Fibroblast of skin of left quadriceps (primary cell): Measurements from ENCODE around the gene CACNG4.

Experiments used
- DNase-seq, 2 experiments: peaks; one replicate each; pipeline ENCODE4 v3.0.0-alpha.2; 2013; ENCODE audit warnings: low read depth in 2 of 2

Gene CACNG4

GRCh38 chr17:66985338-66986237, 21.1 kb downstream of the CACNG4 start:
- no peak for DNase-seq

- DNase-seq, result no peak
These were observed 22.2 kb downstream of the CACNG4 start for GRCh38 chr17:66986659-66987058.

DNA sequence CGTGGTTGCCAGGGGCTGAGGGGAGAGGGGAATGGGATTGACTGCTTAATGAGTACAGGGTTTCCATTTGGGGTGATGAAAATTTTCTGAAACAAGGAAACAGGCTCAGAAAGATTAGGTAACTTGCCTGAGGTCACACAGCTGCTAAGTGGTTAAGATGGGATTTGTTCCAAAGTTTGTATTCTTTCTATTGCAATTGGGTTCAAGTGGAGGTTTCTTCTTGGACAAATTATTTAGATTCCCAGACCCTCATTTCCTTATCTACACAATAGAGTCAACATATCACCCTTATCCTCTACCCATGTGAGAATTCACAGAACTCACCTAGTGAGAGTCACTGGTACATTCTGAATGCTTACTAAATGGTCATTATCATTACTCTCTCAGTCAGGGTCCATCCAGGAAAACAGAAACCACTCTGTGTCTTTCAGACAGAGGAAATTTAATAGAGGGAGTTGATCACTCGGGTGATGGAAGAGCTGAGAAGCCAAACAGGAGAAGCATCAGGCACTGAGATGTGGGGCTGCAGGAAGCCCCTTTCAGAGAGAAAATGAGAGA, 22.6 kb downstream of the CACNG4 start:
- no peak for DNase-seq

DNA sequence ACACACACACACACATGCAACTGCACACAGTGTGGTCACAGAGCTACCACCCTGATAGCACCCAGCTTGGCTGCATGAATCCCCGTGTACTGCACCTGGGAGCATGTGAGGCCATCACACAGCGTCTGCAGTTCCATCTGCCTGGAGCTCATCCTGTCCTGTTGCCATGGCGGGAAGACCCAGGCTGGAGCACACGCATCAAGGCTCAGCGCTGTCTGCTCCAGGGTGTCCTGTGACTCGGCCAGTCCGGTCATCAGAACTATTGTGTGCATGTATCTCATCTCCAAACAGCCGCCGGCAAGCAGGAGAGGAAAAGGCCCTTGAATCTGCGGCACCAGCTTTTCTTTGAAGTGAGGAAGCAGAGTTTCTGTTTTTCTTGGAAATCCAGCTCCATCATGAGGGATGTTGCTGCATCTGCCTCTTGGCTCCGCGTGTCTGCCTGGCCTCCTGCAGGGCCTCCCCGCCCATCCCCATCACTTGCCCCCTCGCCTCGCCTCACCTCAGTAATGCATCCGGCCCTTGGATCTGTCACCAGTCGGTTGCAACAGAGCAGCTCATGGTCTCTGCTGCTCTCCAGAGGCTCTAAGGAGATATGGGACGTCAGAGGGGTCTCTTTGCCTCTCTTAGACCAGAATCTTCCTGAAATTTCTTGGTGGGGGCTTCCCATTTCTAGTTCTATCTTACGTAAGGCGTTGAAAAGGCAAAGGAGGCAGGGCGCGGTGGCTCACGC, 23.7 kb downstream of the CACNG4 start:
- DNase-seq, result no peak

DNA sequence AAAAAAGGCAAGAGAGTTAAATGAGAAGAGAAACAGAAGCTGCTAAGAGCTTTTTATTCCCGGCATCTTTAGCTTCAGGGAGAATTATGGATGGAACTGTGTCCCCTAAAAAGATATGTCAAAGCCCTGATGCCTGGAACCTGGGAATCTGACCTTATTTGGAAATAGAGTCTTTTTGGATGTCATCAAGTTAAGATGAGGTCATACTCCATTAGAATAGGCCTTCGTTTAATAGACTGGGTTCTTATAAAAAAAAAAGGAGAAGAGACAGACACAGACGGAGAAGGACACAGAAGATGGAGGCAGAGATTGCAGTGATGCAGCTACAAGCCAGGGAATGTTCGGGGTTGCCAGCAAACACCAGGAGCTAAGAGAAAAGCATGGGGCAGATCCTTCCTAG, 24.6 kb downstream of the CACNG4 start:
- no peak for DNase-seq

- DNase-seq, result no peak
These were observed 25.1 kb downstream of the CACNG4 start for GRCh38 chr17:66989579-66989978.

DNA sequence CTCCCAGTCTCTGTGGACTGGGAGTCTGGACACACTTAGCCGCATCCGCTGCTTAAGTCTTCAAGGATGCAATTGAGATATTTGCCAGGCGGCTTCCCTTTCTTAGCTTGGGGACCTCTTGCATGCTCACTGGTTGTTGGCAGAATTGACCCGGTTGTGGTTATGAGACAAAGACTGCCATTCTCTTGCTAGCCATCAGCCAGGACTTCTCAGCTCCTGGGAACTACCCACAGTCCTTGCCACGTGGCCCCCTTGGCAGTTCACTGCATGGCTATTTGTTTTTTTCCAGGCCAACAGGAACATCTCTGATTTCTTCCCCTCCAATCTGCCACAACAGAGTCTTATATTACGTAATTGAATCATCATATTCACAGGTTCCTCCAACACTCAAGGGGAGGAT, 25.5 kb downstream of the CACNG4 start:
- DNase-seq, result no peak

GRCh38 chr17:66992911-66993442, 28.5 kb downstream of the CACNG4 start:
- no peak for DNase-seq

DNA sequence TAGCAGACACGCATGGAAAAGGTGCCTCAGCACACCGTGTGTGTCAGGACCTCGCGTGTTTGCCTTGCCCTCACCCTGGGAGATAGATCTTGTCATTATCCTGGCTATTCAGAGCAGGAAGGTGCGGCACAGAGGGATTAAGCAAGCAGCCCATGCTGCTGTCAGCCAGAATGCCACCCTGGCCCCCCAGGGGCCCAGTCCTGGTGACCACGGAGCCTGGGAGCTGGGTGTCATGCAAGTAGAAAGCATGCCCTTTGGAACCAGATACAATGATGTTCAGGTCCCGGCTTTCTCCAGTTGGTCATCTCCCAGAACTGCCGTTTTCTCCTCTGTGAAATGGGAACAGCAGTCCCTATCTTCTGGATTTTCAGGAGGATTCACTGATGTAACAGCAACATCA, 29.9 kb downstream of the CACNG4 start:
- DNase-seq, result no peak

GRCh38 chr17:66994930-66995535, 30.5 kb downstream of the CACNG4 start:
- DNase-seq, result no peak

DNA sequence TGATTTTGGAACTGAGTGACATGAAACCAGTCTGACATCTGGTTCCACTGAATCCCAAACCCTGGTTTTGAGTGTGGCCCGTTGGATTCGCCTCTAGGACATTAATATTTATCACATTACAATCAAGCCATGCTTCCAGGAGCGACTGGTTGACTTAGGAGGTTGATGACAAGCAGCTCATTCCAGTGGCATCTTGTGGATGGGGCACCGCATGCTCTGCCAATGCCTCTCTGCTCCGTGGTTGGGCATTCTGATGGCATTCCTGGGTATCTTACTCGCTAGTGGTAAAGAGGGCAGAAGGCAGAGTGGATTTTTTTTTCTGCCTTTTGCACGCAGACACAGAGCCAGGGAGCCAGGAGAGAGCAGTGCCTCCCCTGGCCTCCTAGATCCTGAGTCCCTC, 31.4 kb downstream of the CACNG4 start:
- DNase-seq, result no peak

- no peak for DNase-seq
These were observed 32.4 kb downstream of the CACNG4 start for GRCh38 chr17:66996926-66997325.

DNA sequence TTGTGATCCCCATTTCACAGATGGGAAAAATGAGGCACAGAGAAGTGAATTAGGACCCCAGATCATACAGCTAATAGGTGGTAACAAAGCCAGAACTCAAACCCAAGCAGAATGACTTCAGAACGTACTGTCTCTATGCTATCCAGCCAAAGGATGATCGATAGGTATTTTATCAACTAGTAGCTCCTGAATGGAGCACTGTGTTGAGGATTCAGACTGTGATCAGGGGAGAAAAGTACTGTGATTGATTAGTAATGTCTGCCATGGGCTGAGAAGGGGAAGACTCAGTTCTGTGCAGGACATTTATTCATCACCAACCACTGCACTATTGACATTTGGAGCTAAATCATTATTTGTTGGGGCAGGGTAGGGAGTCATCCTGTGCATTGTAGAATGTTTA, 38.7 kb downstream of the CACNG4 start:
- no peak for DNase-seq

GRCh38 chr17:67004181-67004580, 39.7 kb downstream of the CACNG4 start:
- DNase-seq, result no peak

DNA sequence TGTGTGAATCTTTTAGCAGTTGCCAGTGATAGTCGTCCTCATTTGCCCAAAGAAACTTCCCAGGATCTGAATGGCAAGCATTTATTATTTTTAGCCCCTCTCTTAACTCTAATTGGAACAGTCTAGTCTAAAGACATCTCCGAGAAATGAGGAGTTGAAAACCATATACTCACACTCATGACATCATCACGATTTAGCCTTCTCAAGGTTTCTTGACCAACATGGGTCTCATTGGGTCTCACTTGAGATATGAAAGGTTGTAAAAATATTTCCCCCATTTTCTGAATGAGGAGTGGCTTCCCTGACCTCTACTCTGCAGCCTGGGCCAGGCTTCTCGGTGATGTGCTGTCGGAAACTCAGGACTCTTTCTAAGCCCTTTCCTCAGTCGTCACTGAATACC, 42.8 kb downstream of the CACNG4 start:
- no peak for DNase-seq

GRCh38 chr17:67008101-67008500, 43.6 kb downstream of the CACNG4 start:
- no peak for DNase-seq

GRCh38 chr17:67011527-67012175, 47.1 kb downstream of the CACNG4 start:
- DNase-seq, result no peak

- no peak for DNase-seq
These were observed 49.4 kb downstream of the CACNG4 start for GRCh38 chr17:67013891-67014290.

DNA sequence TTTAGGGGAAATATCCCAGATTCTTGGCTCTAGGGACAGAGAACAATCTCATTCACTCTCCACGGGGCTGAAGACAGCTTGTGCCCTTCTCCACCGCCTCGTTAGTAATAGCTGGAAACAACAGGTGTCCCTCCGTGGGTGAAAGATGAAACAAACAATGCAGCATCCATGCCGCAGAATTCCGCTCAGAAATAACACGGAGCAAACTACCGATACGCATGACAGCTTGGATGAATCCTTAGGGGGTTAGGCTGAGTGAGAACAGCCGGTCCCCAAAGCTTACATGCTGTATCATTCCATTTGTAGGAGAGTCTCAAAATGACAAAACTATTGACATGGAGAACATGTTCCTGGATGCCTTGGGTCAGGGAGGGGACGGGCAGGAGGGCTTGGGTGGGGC, 50.5 kb downstream of the CACNG4 start:
- DNase-seq, result no peak

- DNase-seq, result no peak
These were observed 51.7 kb downstream of the CACNG4 start for GRCh38 chr17:67016039-67016762.

- DNase-seq, result no peak
These were observed 53.4 kb downstream of the CACNG4 start for GRCh38 chr17:67017910-67018309.
